Ovary (tissue), 9 donors: ENCODE data around the gene CPEB2. TPM values are rescaled to one million over a fixed set of nuclear protein-coding genes. Genes with fewer than 3 reads are reported as not detected.

Source experiments
- DNase-seq, 5 donors: peaks; one replicate each; pipeline ENCODE4 v3.0.0-alpha.2; 2019 to 2020
- H3K27ac ChIP-seq, 2 donors: fragments of 200-600 bp; one replicate each; pipeline versions ENCODE4 v1.5.1 to v1.8.0; 2019 to 2022
- H3K27me3 ChIP-seq: fragments of 200-600 bp; one replicate; pipeline ENCODE4 v1.8.0; 2022
- H3K36me3 ChIP-seq: fragments of 200-600 bp; sonication (generic); one replicate; pipeline ENCODE4 v1.5.1; 2019
- H3K4me1 ChIP-seq: one replicate; pipeline ENCODE4 v1.8.1; 2013; ENCODE audit warnings: mild to moderate bottlenecking, moderate library complexity; ENCODE audit not compliant: insufficient read depth
- H3K4me3 ChIP-seq: fragments of 200-600 bp; sonication (generic); one replicate; pipeline ENCODE4 v1.5.1; 2017
- H3K9me3 ChIP-seq, 2 donors: fragments of 200-600 bp in 1 of 2; sonication (generic) in 1 of 2; one replicate each; pipeline versions ENCODE4 v1.5.1 to v1.8.1; 2013 to 2019; ENCODE audit warnings: mild to moderate bottlenecking in 1 of 2, moderate library complexity in 1 of 2
- CTCF ChIP-seq, 3 donors: fragments of 450-650 bp in 2 of 3; fragments of 200-600 bp in 1 of 3; IDR thresholded peaks; one replicate each; pipeline versions ENCODE4 v1.5.1 to v1.8.0; 2016 to 2022; ENCODE audit warnings: antibody characterized with exemption in 3 of 3, mild to moderate bottlenecking in 1 of 3
- EP300 ChIP-seq: sonication (generic); formaldehyde crosslinking; IDR thresholded peaks from one replicate; pipeline ENCODE4 v1.6.1; 2017; ENCODE audit warnings: antibody characterized with exemption
- POLR2A ChIP-seq: fragments of 450-650 bp; IDR thresholded peaks from one replicate; pipeline ENCODE4 v1.6.1; 2017; ENCODE audit warnings: antibody characterized with exemption, mild to moderate bottlenecking, moderate library complexity
- WGBS, 3 donors: extraction: QIAGEN DNeasy Blood & Tissue Kit in 1 of 3; methylation state at CpG; one replicate each; pipeline versions ENCODE4 v1.1.5 to v1.1.7; 2013 to 2017; 5-methylcytosine and 5-hydroxymethylcytosine counted together
- intact Hi-C, 4 donors: fragments of 100-400 bp; cut with DNase I; formaldehyde crosslinking; loops; one replicate each; pipeline versions ENCODE4 v1.11.0 to v1.15.1; 2022 to 2023
- polyA plus RNA-seq, 2 donors: library from polyadenylated mRNA; stranded (reverse); fragments of 200-250 nt in 1 of 2; fragments of 350-450 nt in 1 of 2; fragmentation: Illumina TruSeq in 1 of 2; extraction: RNeasy Lipid Tissue Mini Kit (QIAGEN cat#74804) in 1 of 2; gene quantifications; one replicate each; pipeline ENCODE4 v1.2.3, GENCODE V29; 2013 to 2014
- total RNA-seq, 7 donors: library from RNA; depleted of rRNA in 2 of 7; stranded (reverse); fragments of >200 nt in 2 of 7; fragmentation: NEBNext Ultra II Directional in 3 of 7; extraction: Animal tissue kit (Norgen Biotek cat#: 25700) in 3 of 7; gene quantifications; one replicate each; pipeline versions ENCODE4 v1.1.0 to v1.2.4, GENCODE V29; 2016 to 2023
- donor health status: DM: no; HTN: no; CAD: no; lungs with moderate emphysema.
- donor health status: DM: no; HTN: no; CAD: no.
- donor health status: Bipolar disorder and iron deficiency.
- donor health status: DM: yes; HTN: yes; CAD: no.
- donor health status: DM: no; HTN: no; CAD: no.
- donor health status: DM: yes; HTN: yes; CAD: no.

CPEB2 gene
- total and polyA plus RNA-seq, 9 donors: 4.4 to 18.6 (median 14.5) TPM

GRCh38 chr4:14987054-14987453, 15.2 kb upstream of the CPEB2 start:
- 49 to 58% (median 54%) methylated on average over 2 of the region's 2 CpGs for WGBS, 3 donors
- H3K4me1 ChIP-seq: no peaks in the 10 kb centered on the region
- intact Hi-C loops: no loop called here

DNA sequence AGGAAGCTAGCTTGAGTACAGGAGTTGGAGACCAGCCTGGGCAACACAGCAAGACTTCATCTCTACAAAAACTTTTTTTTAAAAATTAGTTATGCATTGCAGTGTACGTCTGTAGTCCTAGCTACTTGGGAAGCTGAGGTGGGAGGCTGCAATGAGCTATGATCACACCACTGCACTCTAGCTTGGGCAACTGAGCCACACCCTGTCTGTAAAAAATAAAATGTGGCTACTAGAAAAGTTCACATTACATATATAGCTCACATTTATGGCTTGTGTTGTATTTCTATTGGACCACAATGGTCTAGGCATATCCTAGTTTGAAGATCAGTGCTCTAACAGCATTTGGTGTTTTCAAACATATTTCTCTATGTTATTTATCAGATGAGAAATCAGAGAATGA, 11.8 kb upstream of the CPEB2 start:
- Histone ChIP-seq H3K27me3 (peaks cover 5% of the 10 kb centered on the region), H3K9me3 (no peaks in the 10 kb centered on the region), H3K36me3 (no peaks in the 10 kb centered on the region), H3K27ac (no peak overlapping the region), H3K4me1 (no peaks in the 10 kb centered on the region), H3K4me3 (no peak overlapping the region)
- WGBS, 3 donors: 52 to 68% (median 61%) methylated on average over 1 of the region's 1 CpG
- intact Hi-C loops: no loop called here
- no peak for TF ChIP-seq POLR2A
- no peak for TF ChIP-seq CTCF (IDR thresholded peaks at IDR 0.05)
- no peak for DNase-seq

More at GRCh38 chr4:14987054-14987453, 15.2 kb upstream of the CPEB2 start:
- TF ChIP-seq EP300 (no peak), POLR2A (no peak), CTCF (IDR thresholded peaks at IDR 0.05) (no peak)
- DNase-seq: no peak
- Histone ChIP-seq H3K9me3 (no peaks in the 10 kb centered on the region), H3K27me3 (peaks cover 5% of the 10 kb centered on the region), H3K4me3 (no peak overlapping the region), H3K27ac (no peak overlapping the region), H3K36me3 (no peaks in the 10 kb centered on the region)

GRCh38 chr4:14994242-14994641, 8.0 kb upstream of the CPEB2 start:
- no peaks in the 10 kb centered on the region for H3K4me1 ChIP-seq
- 71 to 74% (median 74%) methylated on average over 3 of the region's 3 CpGs for WGBS, 3 donors
- intact Hi-C loops: no loop called here
- no peak for TF ChIP-seq CTCF (IDR thresholded peaks at IDR 0.05)
- no peak for TF ChIP-seq EP300
- no peak for TF ChIP-seq POLR2A
- no peak overlapping the region for H3K4me3 ChIP-seq
- H3K36me3 ChIP-seq: no peaks in the 10 kb centered on the region
- DNase-seq: no peak
- no peak overlapping the region for H3K27ac ChIP-seq
- no peaks in the 10 kb centered on the region for H3K9me3 ChIP-seq
- H3K27me3 ChIP-seq: peaks cover 1% of the 10 kb centered on the region

- intact Hi-C loops: loop anchor here in 3 of 4 donors (10.0 kb wide), 4 partner anchors 143 to 1357 kb away; partner anchors contain the start of gene FBXL5 (in 1 of the 3)
- DNase-seq: peak; percentile 70 to 84 (median 81)
- WGBS, 3 donors: 0 to 1% (median 0%) methylated on average over 26 to 32 of the region's 32 CpGs
- Histone ChIP-seq H3K36me3 (no peaks in the 10 kb centered on the region), H3K9me3 (no peaks in the 10 kb centered on the region), H3K27me3 (no peaks in the 10 kb centered on the region), H3K4me3 (peak overlapping the region; percentile 98), H3K4me1 (no peaks in the 10 kb centered on the region), H3K27ac (peak overlapping the region; percentile 92 to 100)
- TF ChIP-seq POLR2A (no peak), EP300 (no peak), CTCF (IDR thresholded peaks at IDR 0.05) (no peak)
These were observed 923 bp upstream of the CPEB2 start for GRCh38 chr4:15001248-15001868.
